Astrocyte (in vitro differentiated cells and primary cell): ENCODE measurements around the gene ATAD3A. TPM values are rescaled to one million over a fixed set of nuclear protein-coding genes. Genes with fewer than 3 reads are reported as not detected.

Source experiments
- DNase-seq: peaks from one replicate; pipeline ENCODE4 v3.0.0-alpha.2; 2010; ENCODE audit warnings: low read depth
- FAIRE-seq: peaks from 2 replicates; lab custom pipeline; 2011; peaks lifted over from hg19 to GRCh38; lab: Jason Lieb, UNC
- H2AFZ ChIP-seq: 2 replicates; pipeline ENCODE4 v1.6.0; 2012; ENCODE audit warnings: low read depth, low read length, inconsistent platforms
- H3K27ac ChIP-seq: 2 replicates; pipeline ENCODE4 v1.5.1; 2011; ENCODE audit warnings: low read depth, low read length, inconsistent platforms
- H3K27me3 ChIP-seq: 2 replicates; pipeline ENCODE4 v1.6.0; 2011; ENCODE audit warnings: low read length, inconsistent platforms; ENCODE audit not compliant: insufficient read depth
- H3K36me3 ChIP-seq: 2 replicates; pipeline ENCODE4 v1.5.1; 2011; ENCODE audit warnings: low read length, inconsistent platforms; ENCODE audit not compliant: insufficient read depth
- H3K4me1 ChIP-seq: 2 replicates; pipeline ENCODE4 v1.5.1; 2011; ENCODE audit warnings: low read length, inconsistent platforms; ENCODE audit not compliant: insufficient read depth
- H3K4me2 ChIP-seq: 2 replicates; pipeline ENCODE4 v1.6.0; 2012; ENCODE audit warnings: low read length, inconsistent platforms
- H3K4me3 ChIP-seq: 2 replicates; pipeline ENCODE4 v1.5.1; 2011; ENCODE audit warnings: low read depth, mild to moderate bottlenecking, low read length, inconsistent platforms; ENCODE audit not compliant: insufficient read depth
- H3K79me2 ChIP-seq: 2 replicates; pipeline ENCODE4 v1.6.0; 2012; ENCODE audit warnings: mild to moderate bottlenecking, low read length, inconsistent platforms; ENCODE audit not compliant: insufficient read depth
- H3K9ac ChIP-seq: 2 replicates; pipeline ENCODE4 v1.6.0; 2012; ENCODE audit warnings: mild to moderate bottlenecking, low read length, inconsistent platforms
- H3K9me3 ChIP-seq: 2 replicates; pipeline ENCODE4 v1.5.1; 2012; ENCODE audit warnings: low read depth, mild to moderate bottlenecking, low read length, inconsistent platforms; ENCODE audit not compliant: insufficient read depth
- H4K20me1 ChIP-seq: 2 replicates; pipeline ENCODE4 v1.6.0; 2012; ENCODE audit warnings: low read length, inconsistent platforms; ENCODE audit not compliant: insufficient read depth
- H3K27ac Mint-ChIP-seq: one replicate; pipeline ENCODE4 v1.8.0; 2021; ENCODE audit warnings: mild to moderate bottlenecking, mixed read lengths; ENCODE audit not compliant: unreplicated experiment
- H3K27me3 Mint-ChIP-seq: one replicate; pipeline ENCODE4 v1.8.0; 2021; ENCODE audit warnings: low read depth, mixed read lengths; ENCODE audit not compliant: unreplicated experiment
- H3K36me3 Mint-ChIP-seq: one replicate; pipeline ENCODE4 v1.8.0; 2021; ENCODE audit warnings: low read depth, mixed read lengths; ENCODE audit not compliant: unreplicated experiment
- H3K4me1 Mint-ChIP-seq: one replicate; pipeline ENCODE4 v1.8.0; 2021; ENCODE audit warnings: low read depth, mixed read lengths; ENCODE audit not compliant: unreplicated experiment
- H3K4me3 Mint-ChIP-seq: one replicate; pipeline ENCODE4 v1.8.0; 2021; ENCODE audit warnings: mild to moderate bottlenecking, moderate library complexity, mixed read lengths; ENCODE audit not compliant: unreplicated experiment
- H3K9me3 Mint-ChIP-seq: one replicate; pipeline ENCODE4 v1.8.0; 2021; ENCODE audit warnings: mild to moderate bottlenecking, mixed read lengths; ENCODE audit not compliant: unreplicated experiment
- CTCF ChIP-seq: IDR thresholded peaks from 2 replicates; pipeline ENCODE4 v1.5.1; 2011; ENCODE audit warnings: low read depth, mild to moderate bottlenecking, inconsistent platforms, low read length, moderate library complexity; ENCODE audit not compliant: insufficient read depth
- EZH2 ChIP-seq: IDR thresholded peaks from 2 replicates; pipeline ENCODE4 v1.6.1; 2012; ENCODE audit warnings: mild to moderate bottlenecking, low read length, inconsistent platforms; ENCODE audit not compliant: insufficient read depth
- total RNA-seq: library from RNA; stranded (reverse); gene quantifications from 2 replicates; pipeline ENCODE4 v1.2.1, GENCODE V29; 2021

ATAD3A gene
- total RNA-seq, 1 donor from 2014 or later, result 54.9 TPM

- Mint-ChIP-seq H3K4me1 (peaks cover 9% of the 10 kb centered on the region), H3K27me3 (peaks cover 37% of the 10 kb centered on the region), H3K36me3 (peaks cover 1% of the 10 kb centered on the region), H3K9me3 (no peaks in the 10 kb centered on the region), H3K4me3 (no peak overlapping the region), H3K27ac (no peak overlapping the region)
- H4K20me1 ChIP-seq, result peaks cover 5% of the 10 kb centered on the region
- H3K9me3 ChIP-seq, result no peaks in the 10 kb centered on the region
- TF ChIP-seq CTCF (no peak), EZH2 (no peak)
- H3K4me3 ChIP-seq, result no peak overlapping the region
- H3K9ac ChIP-seq, result no peak overlapping the region
- peaks cover 8% of the 10 kb centered on the region for H3K4me1 ChIP-seq
- no peak overlapping the region for H3K27ac ChIP-seq
- H3K4me2 ChIP-seq, result no peak overlapping the region
- H3K36me3 ChIP-seq, result no peaks in the 10 kb centered on the region
- H3K79me2 ChIP-seq, result peaks cover 12% of the 10 kb centered on the region
- FAIRE-seq, result no peak
- H2AFZ ChIP-seq, result no peak overlapping the region
- DNase-seq, result no peak
- H3K27me3 ChIP-seq, result peaks cover 21% of the 10 kb centered on the region
These were observed 66.5 kb downstream of the ATAD3A start for GRCh38 chr1:1578371-1578940.

- H3K4me1 ChIP-seq, result no peaks in the 10 kb centered on the region
- no peak overlapping the region for H2AFZ ChIP-seq
- H4K20me1 ChIP-seq, result no peaks in the 10 kb centered on the region
- no peaks in the 10 kb centered on the region for H3K79me2 ChIP-seq
- no peak overlapping the region for H3K9ac ChIP-seq
- FAIRE-seq (no peak), DNase-seq (no peak)
- no peak overlapping the region for H3K4me3 ChIP-seq
- Mint-ChIP-seq H3K27me3 (peaks cover 47% of the 10 kb centered on the region), H3K4me1 (no peaks in the 10 kb centered on the region), H3K27ac (peak overlapping the region; percentile 34), H3K36me3 (no peaks in the 10 kb centered on the region), H3K9me3 (no peaks in the 10 kb centered on the region), H3K4me3 (no peak overlapping the region)
- no peak overlapping the region for H3K27ac ChIP-seq
- TF ChIP-seq CTCF (no peak), EZH2 (no peak)
- no peak overlapping the region for H3K4me2 ChIP-seq
- H3K27me3 ChIP-seq, result peaks cover 28% of the 10 kb centered on the region
- H3K9me3 ChIP-seq, result no peaks in the 10 kb centered on the region
- H3K36me3 ChIP-seq, result no peaks in the 10 kb centered on the region
These were observed 70.8 kb downstream of the ATAD3A start for GRCh38 chr1:1582585-1583346.
